ENCODE data around the gene TTC7B. TPM values are rescaled to one million over a fixed set of nuclear protein-coding genes. Genes with fewer than 3 reads are reported as not detected.

Gene TTC7B
- total and polyA plus RNA-seq, 7 donors: 5.5 to 70.9 (median 46.8) TPM

GRCh38 chr14:90613997-90614396, 202.2 kb downstream of the TTC7B start:
- no peaks in the 10 kb centered on the region for H3K9me3 ChIP-seq
- H3K4me1 ChIP-seq: peaks cover 0 to 44% (median 20%) of the 10 kb centered on the region in 4 donors
- H3K27ac ChIP-seq: peak overlapping the region in 3 of 4 donors; percentile 46 to 60 (median 47)
- no peaks in the 10 kb centered on the region for H3K27me3 ChIP-seq
- peaks cover 0 to 6% (median 1%) of the 10 kb centered on the region in 4 donors for H3K36me3 ChIP-seq
- 86 to 90% methylated on average over 4 of the region's 4 CpGs for WGBS, 2 donors
- intact Hi-C loops (cut with DNase I): no loop called here
- TF ChIP-seq, protein P1, sequence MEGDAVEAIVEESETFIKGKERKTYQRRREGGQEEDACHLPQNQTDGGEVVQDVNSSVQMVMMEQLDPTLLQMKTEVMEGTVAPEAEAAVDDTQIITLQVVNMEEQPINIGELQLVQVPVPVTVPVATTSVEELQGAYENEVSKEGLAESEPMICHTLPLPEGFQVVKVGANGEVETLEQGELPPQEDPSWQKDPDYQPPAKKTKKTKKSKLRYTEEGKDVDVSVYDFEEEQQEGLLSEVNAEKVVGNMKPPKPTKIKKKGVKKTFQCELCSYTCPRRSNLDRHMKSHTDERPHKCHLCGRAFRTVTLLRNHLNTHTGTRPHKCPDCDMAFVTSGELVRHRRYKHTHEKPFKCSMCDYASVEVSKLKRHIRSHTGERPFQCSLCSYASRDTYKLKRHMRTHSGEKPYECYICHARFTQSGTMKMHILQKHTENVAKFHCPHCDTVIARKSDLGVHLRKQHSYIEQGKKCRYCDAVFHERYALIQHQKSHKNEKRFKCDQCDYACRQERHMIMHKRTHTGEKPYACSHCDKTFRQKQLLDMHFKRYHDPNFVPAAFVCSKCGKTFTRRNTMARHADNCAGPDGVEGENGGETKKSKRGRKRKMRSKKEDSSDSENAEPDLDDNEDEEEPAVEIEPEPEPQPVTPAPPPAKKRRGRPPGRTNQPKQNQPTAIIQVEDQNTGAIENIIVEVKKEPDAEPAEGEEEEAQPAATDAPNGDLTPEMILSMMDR (IDR thresholded peaks at IDR 0.05): no peak
- no peak for TF ChIP-seq POLR2A (IDR thresholded peaks at IDR 0.05)
- TF ChIP-seq POLR2AphosphoS5 (IDR thresholded peaks at IDR 0.05): no peak
- no peak for TF ChIP-seq EP300 (IDR thresholded peaks at IDR 0.05)
- peak; percentile 59 for DNase-seq
- no peak overlapping the region for H3K4me3 ChIP-seq

GRCh38 chr14:90613453-90613852, 202.8 kb downstream of the TTC7B start:
- TF ChIP-seq, protein P1 (IDR thresholded peaks at IDR 0.05): no peak
- TF ChIP-seq POLR2AphosphoS5 (IDR thresholded peaks at IDR 0.05): no peak
- no peak for TF ChIP-seq EP300 (IDR thresholded peaks at IDR 0.05)
- no peak for TF ChIP-seq POLR2A (IDR thresholded peaks at IDR 0.05)
- no peaks in the 10 kb centered on the region for H3K9me3 ChIP-seq
- H3K27me3 ChIP-seq: no peaks in the 10 kb centered on the region
- WGBS, 2 donors: 93 to 95% methylated on average over 3 of the region's 3 CpGs
- H3K27ac ChIP-seq: peak overlapping the region in 3 of 4 donors; percentile 46 to 60 (median 47)
- H3K4me3 ChIP-seq: no peak overlapping the region
- peaks cover 0 to 50% (median 25%) of the 10 kb centered on the region in 4 donors for H3K4me1 ChIP-seq
- DNase-seq: peak; percentile 30
- intact Hi-C loops (cut with DNase I): no loop called here
- peaks cover 0 to 6% (median 1%) of the 10 kb centered on the region in 4 donors for H3K36me3 ChIP-seq

DNA sequence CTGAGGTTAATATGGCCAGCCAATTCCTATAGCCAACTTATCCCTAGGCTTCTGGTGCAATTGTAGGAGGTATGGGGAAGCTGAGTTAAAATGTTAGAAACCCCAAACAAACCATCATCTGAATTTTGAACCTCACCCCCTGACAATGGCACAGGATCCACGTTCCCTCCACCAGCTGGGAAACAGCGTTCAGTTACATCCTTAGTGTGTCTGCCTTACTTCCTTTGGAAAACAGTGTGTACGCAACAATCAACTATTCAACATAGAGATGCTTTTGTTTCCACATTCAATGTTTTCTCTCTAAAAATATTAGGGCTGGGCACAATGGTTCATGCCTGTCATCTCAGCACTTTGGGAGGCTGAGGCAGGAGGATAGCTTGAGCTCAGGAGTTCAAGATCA, 203.4 kb downstream of the TTC7B start:
- Histone ChIP-seq H3K9me3 (no peaks in the 10 kb centered on the region), H3K27ac (peak overlapping the region in 2 of 4 donors; percentile 48 to 81), H3K4me3 (no peak overlapping the region), H3K36me3 (peaks cover 0 to 3% (median 1%) of the 10 kb centered on the region in 4 donors), H3K4me1 (peaks cover 0 to 54% (median 30%) of the 10 kb centered on the region in 4 donors), H3K27me3 (no peaks in the 10 kb centered on the region)
- 91% methylated on average over 3 of the region's 3 CpGs for WGBS, 2 donors
- no peak for DNase-seq
- intact Hi-C loops (cut with DNase I): no loop called here
- TF ChIP-seq POLR2AphosphoS5 (IDR thresholded peaks at IDR 0.05) (no peak), EP300 (IDR thresholded peaks at IDR 0.05) (no peak), POLR2A (IDR thresholded peaks at IDR 0.05) (no peak)
- TF ChIP-seq, protein P1 (IDR thresholded peaks at IDR 0.05): no peak

GRCh38 chr14:90611936-90612335, 204.3 kb downstream of the TTC7B start:
- no peaks in the 10 kb centered on the region for H3K27me3 ChIP-seq
- WGBS, 2 donors: 72 to 75% methylated on average over 3 of the region's 3 CpGs
- intact Hi-C loops (cut with DNase I): no loop called here
- H3K4me3 ChIP-seq: no peak overlapping the region
- TF ChIP-seq POLR2AphosphoS5 (IDR thresholded peaks at IDR 0.05): no peak
- no peak for TF ChIP-seq EP300 (IDR thresholded peaks at IDR 0.05)
- TF ChIP-seq, protein P1 (IDR thresholded peaks at IDR 0.05): no peak
- TF ChIP-seq POLR2A (IDR thresholded peaks at IDR 0.05): no peak
- H3K27ac ChIP-seq: peak overlapping the region in 3 of 4 donors; percentile 48 to 81 (median 77)
- H3K9me3 ChIP-seq: no peaks in the 10 kb centered on the region
- peaks cover 0 to 54% (median 30%) of the 10 kb centered on the region in 4 donors for H3K4me1 ChIP-seq
- no peaks in the 10 kb centered on the region for H3K36me3 ChIP-seq
- DNase-seq: no peak

GRCh38 chr14:90611501-90611900, 204.7 kb downstream of the TTC7B start:
- H3K4me3 ChIP-seq: no peak overlapping the region
- H3K9me3 ChIP-seq: no peaks in the 10 kb centered on the region
- no peaks in the 10 kb centered on the region for H3K27me3 ChIP-seq
- WGBS, 2 donors: 87 to 88% methylated on average over 7 of the region's 7 CpGs
- TF ChIP-seq EP300 (IDR thresholded peaks at IDR 0.05): no peak
- TF ChIP-seq, protein P1 (IDR thresholded peaks at IDR 0.05): no peak
- TF ChIP-seq POLR2AphosphoS5 (IDR thresholded peaks at IDR 0.05): no peak
- no peak for TF ChIP-seq POLR2A (IDR thresholded peaks at IDR 0.05)
- no peaks in the 10 kb centered on the region for H3K36me3 ChIP-seq
- intact Hi-C loops (cut with DNase I): no loop called here
- peaks cover 0 to 54% (median 28%) of the 10 kb centered on the region in 4 donors for H3K4me1 ChIP-seq
- peak; percentile 51 for DNase-seq
- H3K27ac ChIP-seq: peak overlapping the region in 3 of 4 donors; percentile 48 to 81 (median 77)
